ENCODE data around the gene PPIL1.

GRCh38 chr6:36855750-36856149 is 18.9 kb downstream of the PPIL1 start:
- TF ChIP-seq HOXC10 (CRISPR knock-in tag; IDR thresholded peaks at IDR 0.05): no peak
- TF ChIP-seq KLF10 (tag by site-specific recombination; IDR thresholded peaks at IDR 0.05): no peak
- no peak for TF ChIP-seq ZEB2 (tag by site-specific recombination; IDR thresholded peaks at IDR 0.05)
- TF ChIP-seq REST (tag by site-specific recombination; IDR thresholded peaks at IDR 0.05): no peak
- no peak for TF ChIP-seq ZNF202 (tag by site-specific recombination; IDR thresholded peaks at IDR 0.05; ENCODE audit: borderline replicate concordance)
- TF ChIP-seq ZNF214 (tag by site-specific recombination; IDR thresholded peaks at IDR 0.05; ENCODE audit: borderline replicate concordance): no peak
- TF ChIP-seq ZNF449 (tag by site-specific recombination; IDR thresholded peaks at IDR 0.05): no peak

All from HEK293 (cell line).